K562 (cell line): ENCODE results near the gene ABAT.

Experiments used
- ARID4B ChIP-seq: sonication (generic); formaldehyde crosslinking; IDR thresholded peaks from 2 replicates; pipeline ENCODE4 v1.8.0; 2022; ENCODE audit warnings: mild to moderate bottlenecking, missing genetic modification reagents
- BMI1 ChIP-seq: fragments of 150-350 bp; IDR thresholded peaks from 2 replicates; pipeline ENCODE4 v1.6.1; 2014; ENCODE audit warnings: low read length
- KLF16 ChIP-seq: IDR thresholded peaks from 2 replicates; pipeline ENCODE4 v1.6.1; 2016; ENCODE audit warnings: antibody characterized with exemption
- TAF1 ChIP-seq: IDR thresholded peaks from 2 replicates; pipeline ENCODE4 v1.6.1; 2011; ENCODE audit warnings: mild to moderate bottlenecking, low read length, moderate library complexity; ENCODE audit not compliant: insufficient read depth, control insufficient read depth, severe bottlenecking; ENCODE audit errors: extremely low read depth

GRCh38 chr16:8644211-8645140 is 29.9 kb upstream of the ABAT start:
- TF ChIP-seq ARID4B (CRISPR knock-in tag) (no peak), BMI1 (no peak), TAF1 (no peak), KLF16 (no peak)
